ENCODE results near the gene CYP27C1. TPM values are rescaled to one million over a fixed set of nuclear protein-coding genes. Genes with fewer than 3 reads are reported as not detected.

The CYP27C1 gene
- total RNA-seq, 1 donor from 2014 or later, result not detected

DNA sequence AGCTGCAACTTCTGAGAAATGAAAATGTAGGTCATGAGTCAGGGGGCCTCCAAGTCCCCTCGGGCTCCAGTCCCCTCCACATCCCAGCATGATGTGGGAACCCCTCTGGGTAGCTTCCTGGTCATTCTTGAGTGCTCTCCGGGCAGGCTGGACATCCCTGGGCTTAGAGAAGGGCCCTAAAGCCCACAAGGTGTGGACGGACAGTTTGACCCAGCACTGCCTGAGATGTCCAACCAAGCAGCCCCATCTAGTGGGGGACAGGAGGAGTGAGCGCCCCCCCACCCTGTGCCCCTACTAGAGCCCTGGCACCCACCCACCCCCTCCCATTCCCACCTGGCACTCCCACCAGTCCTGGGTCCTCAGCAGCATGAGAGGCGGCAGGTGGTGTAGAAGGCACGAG is 46.0 kb downstream of the CYP27C1 start:
- CTCF ChIA-PET, result interaction anchor here (3.3 kb wide), 1 partner anchor 106 kb away, joined by 15 read pairs; no protein-coding TSS in a partner anchor

DNA sequence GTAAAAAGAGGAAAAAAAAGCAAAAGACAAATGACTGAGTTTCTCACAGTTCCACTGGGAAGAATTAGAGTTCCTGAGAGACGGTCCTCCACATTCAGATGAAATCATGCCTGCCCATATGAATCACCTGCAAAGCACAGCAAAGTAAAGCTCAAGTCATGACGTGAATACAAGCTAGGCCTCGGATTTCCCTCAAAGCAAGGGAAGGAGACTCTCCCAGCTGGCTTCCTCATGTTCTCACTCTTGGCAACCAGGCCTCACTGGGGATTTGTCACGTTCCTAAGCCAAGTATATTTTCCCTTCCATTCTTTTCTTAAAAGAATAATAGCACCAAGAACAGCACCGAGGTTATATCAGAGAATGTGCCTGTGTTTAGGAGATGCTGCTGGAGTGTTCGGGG is 47.0 kb downstream of the CYP27C1 start:
- H3K36me3 Mint-ChIP-seq (ENCODE audit: low read depth), result no peaks in the 10 kb centered on the region
- no peak overlapping the region for H3K27ac Mint-ChIP-seq
- ChIA-PET CTCF (interaction anchor here (0.8 to 3.3 kb wide), 3 partner anchors 14 to 201 kb away, joined by 3 to 15 read pairs (median 3); no protein-coding TSS in a partner anchor), POLR2A (no interaction called here)
- intact Hi-C loops (cut with micrococcal nuclease), result no loop called here
- no peak for DNase-seq
- H3K4me3 Mint-ChIP-seq, result no peak overlapping the region
- no peak for ATAC-seq (ENCODE audit: low read depth)
- TF ChIP-seq, protein P1, sequence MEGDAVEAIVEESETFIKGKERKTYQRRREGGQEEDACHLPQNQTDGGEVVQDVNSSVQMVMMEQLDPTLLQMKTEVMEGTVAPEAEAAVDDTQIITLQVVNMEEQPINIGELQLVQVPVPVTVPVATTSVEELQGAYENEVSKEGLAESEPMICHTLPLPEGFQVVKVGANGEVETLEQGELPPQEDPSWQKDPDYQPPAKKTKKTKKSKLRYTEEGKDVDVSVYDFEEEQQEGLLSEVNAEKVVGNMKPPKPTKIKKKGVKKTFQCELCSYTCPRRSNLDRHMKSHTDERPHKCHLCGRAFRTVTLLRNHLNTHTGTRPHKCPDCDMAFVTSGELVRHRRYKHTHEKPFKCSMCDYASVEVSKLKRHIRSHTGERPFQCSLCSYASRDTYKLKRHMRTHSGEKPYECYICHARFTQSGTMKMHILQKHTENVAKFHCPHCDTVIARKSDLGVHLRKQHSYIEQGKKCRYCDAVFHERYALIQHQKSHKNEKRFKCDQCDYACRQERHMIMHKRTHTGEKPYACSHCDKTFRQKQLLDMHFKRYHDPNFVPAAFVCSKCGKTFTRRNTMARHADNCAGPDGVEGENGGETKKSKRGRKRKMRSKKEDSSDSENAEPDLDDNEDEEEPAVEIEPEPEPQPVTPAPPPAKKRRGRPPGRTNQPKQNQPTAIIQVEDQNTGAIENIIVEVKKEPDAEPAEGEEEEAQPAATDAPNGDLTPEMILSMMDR (IDR thresholded peaks at IDR 0.05), result no peak
- H3K27me3 Mint-ChIP-seq, result peaks cover 2% of the 10 kb centered on the region
- no peaks in the 10 kb centered on the region for H3K4me1 Mint-ChIP-seq
- no peaks in the 10 kb centered on the region for H3K9me3 Mint-ChIP-seq

More for the DNA sequence above, 46.0 kb downstream of the CYP27C1 start:
- Mint-ChIP-seq H3K4me3 (no peak overlapping the region), H3K9me3 (no peaks in the 10 kb centered on the region), H3K36me3 (ENCODE audit: low read depth) (no peaks in the 10 kb centered on the region), H3K27me3 (peaks cover 2% of the 10 kb centered on the region), H3K4me1 (no peaks in the 10 kb centered on the region), H3K27ac (no peak overlapping the region)
- intact Hi-C loops (cut with micrococcal nuclease), result loop anchor here (1.0 kb wide), 1 partner anchor 106 kb away; no protein-coding TSS in a partner anchor
- no peak for DNase-seq
- POLR2A ChIA-PET, result no interaction called here
- ATAC-seq (ENCODE audit: low read depth), result no peak
- TF ChIP-seq, protein P1 (IDR thresholded peaks at IDR 0.05), result no peak

DNA sequence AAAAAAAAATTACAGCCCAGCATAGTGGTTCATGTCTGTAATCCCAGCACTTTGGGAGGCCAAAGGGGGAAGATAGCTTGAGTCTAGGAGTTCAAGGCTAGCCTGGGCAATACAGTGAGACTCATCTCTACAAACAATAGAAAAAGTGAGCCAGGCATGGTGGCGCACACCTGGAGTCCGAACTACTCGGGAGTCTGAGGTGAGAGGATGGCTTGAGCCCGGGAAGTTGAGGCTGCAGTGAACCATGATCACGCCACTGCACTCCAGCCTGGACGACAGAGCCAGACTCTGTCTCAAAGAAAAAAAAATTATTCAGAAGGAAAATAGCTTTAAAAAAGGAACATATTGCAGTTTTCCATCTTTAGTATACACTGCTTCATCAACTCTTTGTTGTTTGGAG is 47.8 kb downstream of the CYP27C1 start:
- CTCF ChIA-PET, result interaction anchor here (1.7 to 3.3 kb wide), 2 partner anchors 104 to 201 kb away, joined by 3 to 15 read pairs; no protein-coding TSS in a partner anchor
- Mint-ChIP-seq H3K4me3 (no peak overlapping the region), H3K9me3 (no peaks in the 10 kb centered on the region), H3K27me3 (no peaks in the 10 kb centered on the region), H3K4me1 (no peaks in the 10 kb centered on the region), H3K36me3 (ENCODE audit: low read depth) (no peaks in the 10 kb centered on the region), H3K27ac (no peak overlapping the region)
- TF ChIP-seq, protein P1 (IDR thresholded peaks at IDR 0.05), result no peak
- no peak for DNase-seq
- POLR2A ChIA-PET, result no interaction called here
- ATAC-seq (ENCODE audit: low read depth), result no peak
- intact Hi-C loops (cut with micrococcal nuclease), result no loop called here

DNA sequence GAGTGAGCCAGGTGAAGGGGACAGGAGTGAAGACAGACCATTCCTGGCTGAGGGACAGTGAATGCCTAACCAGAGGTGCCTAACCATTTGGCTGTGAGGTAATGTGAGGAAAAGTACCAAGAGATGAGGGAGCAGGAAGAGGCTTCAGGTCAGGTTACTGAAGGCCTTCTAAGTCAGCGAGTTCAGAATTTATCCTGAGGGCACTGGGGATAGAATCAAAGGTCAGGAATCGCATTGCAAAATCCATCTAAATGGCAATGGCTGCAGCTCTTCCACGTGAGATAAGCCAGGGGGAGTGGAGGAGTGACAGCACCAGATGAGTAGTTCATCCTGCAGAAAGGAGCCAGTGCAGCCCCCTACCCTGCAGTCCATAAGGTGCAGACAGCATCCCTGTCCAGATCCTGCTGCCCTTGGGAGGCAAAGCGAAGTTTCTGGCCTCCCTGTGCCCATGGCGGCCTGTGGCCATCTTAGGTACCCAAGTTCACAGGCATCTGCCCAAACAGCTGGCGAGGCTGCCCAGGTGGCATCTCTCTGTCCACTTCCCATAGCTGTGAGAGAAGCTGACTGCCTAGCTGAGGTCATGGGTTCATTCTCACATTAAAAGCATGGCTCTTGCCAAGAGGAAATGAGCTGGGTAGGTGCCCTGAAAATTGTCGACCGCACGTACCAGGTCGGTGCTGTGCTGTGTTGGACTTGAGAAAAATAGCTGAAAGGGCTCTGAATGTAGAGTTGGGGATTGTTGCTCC is 49.5 kb downstream of the CYP27C1 start:
- Mint-ChIP-seq H3K4me1 (no peaks in the 10 kb centered on the region), H3K4me3 (no peak overlapping the region), H3K27ac (no peak overlapping the region), H3K9me3 (no peaks in the 10 kb centered on the region), H3K27me3 (no peaks in the 10 kb centered on the region), H3K36me3 (ENCODE audit: low read depth) (no peaks in the 10 kb centered on the region)
- ChIA-PET POLR2A (no interaction called here), CTCF (no interaction called here)
- ATAC-seq (ENCODE audit: low read depth) (no peak), DNase-seq (no peak)
- intact Hi-C loops (cut with micrococcal nuclease), result no loop called here
- TF ChIP-seq, protein P1 (IDR thresholded peaks at IDR 0.05), result no peak

DNA sequence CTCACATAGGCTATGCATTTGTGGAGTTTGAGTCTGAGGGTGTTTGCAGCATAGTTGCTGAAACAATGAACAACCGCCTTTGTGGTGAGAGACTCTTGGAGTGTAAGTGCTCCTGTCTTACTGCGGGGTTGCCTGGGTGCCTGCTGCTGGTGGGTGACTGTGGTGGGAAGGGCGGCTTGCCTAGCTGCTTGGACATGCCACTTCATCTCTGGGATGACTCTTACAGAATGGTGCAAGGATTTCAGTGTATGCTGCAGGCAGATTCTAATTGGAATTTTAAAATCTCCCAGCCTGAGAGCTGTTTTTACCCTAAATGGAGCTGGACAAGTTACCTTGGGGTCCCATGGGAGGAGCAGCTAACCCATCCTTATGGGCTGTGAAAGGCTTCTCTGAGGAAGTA is 50.1 kb downstream of the CYP27C1 start:
- ATAC-seq (ENCODE audit: low read depth) (no peak), DNase-seq (no peak)
- intact Hi-C loops (cut with micrococcal nuclease), result no loop called here
- no peaks in the 10 kb centered on the region for H3K27me3 Mint-ChIP-seq
- CTCF ChIA-PET, result no interaction called here
- no peaks in the 10 kb centered on the region for H3K4me1 Mint-ChIP-seq
- POLR2A ChIA-PET, result no interaction called here
- H3K4me3 Mint-ChIP-seq, result no peak overlapping the region
- H3K9me3 Mint-ChIP-seq, result no peaks in the 10 kb centered on the region
- no peaks in the 10 kb centered on the region for H3K36me3 Mint-ChIP-seq (ENCODE audit: low read depth)
- H3K27ac Mint-ChIP-seq, result no peak overlapping the region
- TF ChIP-seq, protein P1 (IDR thresholded peaks at IDR 0.05), result no peak
